ENCODE data around the gene DCUN1D1. TPM values are rescaled to one million over a fixed set of nuclear protein-coding genes. Genes with fewer than 3 reads are reported as not detected.

DCUN1D1 gene
- total and polyA plus RNA-seq, 10 of the 15 experiments (the other 5 are each of a cell fraction or from before 2014, with no cell fraction given), result 19.8 to 47.4 (median 30.8) TPM

DNA sequence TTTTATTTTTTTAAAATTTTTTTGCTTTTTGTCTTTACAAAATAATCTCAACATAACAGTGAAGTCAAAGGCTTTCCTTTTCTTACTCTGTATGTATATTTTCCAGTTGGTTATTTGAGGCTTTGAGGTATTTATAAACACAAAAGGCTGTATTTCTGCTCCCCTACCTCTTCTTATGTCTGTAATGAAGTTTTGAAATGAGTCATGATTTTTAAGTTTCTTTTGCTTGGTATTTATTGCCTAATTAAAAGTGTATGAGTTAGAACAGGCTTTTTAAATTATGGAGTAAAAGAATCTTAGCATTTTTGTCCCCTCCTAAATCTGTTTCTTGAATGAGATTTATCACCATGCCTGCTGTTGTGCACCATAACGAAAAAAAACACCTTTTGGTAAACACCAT, 66.0 kb downstream of the DCUN1D1 start (continued):
- TF ChIP-seq BRCA1 (IDR thresholded peaks at IDR 0.05; ENCODE audit: low read depth, low read length), result no peak
- TF ChIP-seq FOXM1 (IDR thresholded peaks at IDR 0.05; ENCODE audit: low read depth, low read length), result peak; percentile 68; the same call in 1 of the 2 replicates
- no peak for TF ChIP-seq JUND (IDR thresholded peaks at IDR 0.05; ENCODE audit: low read depth, low read length)
- peak; percentile 81 for TF ChIP-seq JUNB (IDR thresholded peaks at IDR 0.05)
- TF ChIP-seq ZNF217 (IDR thresholded peaks at IDR 0.05), result 0 out of 2 replicates have a peak, but pooled peaks have one; percentile 22
- TF ChIP-seq NFYB (IDR thresholded peaks at IDR 0.05; ENCODE audit: insufficient read depth, low read depth, low read length), result no peak
- no peak for TF ChIP-seq ETV6 (conservative IDR thresholded peaks at IDR 0.05 in 1 of 2, IDR thresholded peaks at IDR 0.05 in 1 of 2; ENCODE audit: borderline replicate concordance in 1 of 2, low read depth in 1 of 2)
- peak; percentile 52; the same call in 1 of the 2 replicates for TF ChIP-seq ATF7 (IDR thresholded peaks at IDR 0.05; ENCODE audit: low read depth)
- TF ChIP-seq RELB (IDR thresholded peaks at IDR 0.05; ENCODE audit: low read depth), result peak; percentile 39; the same call in 1 of the 2 replicates

GRCh38 chr3:182913889-182914288, 66.4 kb downstream of the DCUN1D1 start:
- Histone ChIP-seq H3K27me3 (replicated peaks in 1 of 2; ENCODE audit: control insufficient read depth in 2 of 2, insufficient read depth in 2 of 2, low read length in 1 of 2) (no peaks in the 10 kb centered on the region), H3K36me3 (ENCODE audit: control insufficient read depth in 2 of 2, insufficient read depth in 2 of 2, low read length in 1 of 2) (peaks cover 0 to 10% of the 10 kb centered on the region in 2 experiments; a peak in 2 of 4 replicates), H3K4me1 (ENCODE audit: control insufficient read depth, insufficient read depth, low read length) (peaks cover 15% of the 10 kb centered on the region), H3K9ac (ENCODE audit: control insufficient read depth, insufficient read depth, low read length) (no peak overlapping the region), H4K20me1 (ENCODE audit: control insufficient read depth, insufficient read depth) (no peaks in the 10 kb centered on the region), H2AFZ (ENCODE audit: control insufficient read depth, low read depth, low read length) (no peak overlapping the region), H3K27ac (ENCODE audit: control insufficient read depth, insufficient read depth) (peak overlapping the region; percentile 16; the same call in 1 of the 2 replicates), H3K79me2 (ENCODE audit: control insufficient read depth, insufficient read depth, low read length) (no peaks in the 10 kb centered on the region), H3K4me3 (no peak overlapping the region), H3K9me3 (replicated peaks; ENCODE audit: control insufficient read depth, insufficient read depth, low read length) (no peaks in the 10 kb centered on the region), H3K4me2 (ENCODE audit: control insufficient read depth, insufficient read depth) (peak overlapping the region; percentile 28)
- ChIA-PET CTCF (interaction anchor here (1.2 to 1.9 kb wide), 5 partner anchors 13 to 200 kb away, joined by 3 to 10 read pairs (median 5); no protein-coding TSS in a partner anchor), SMC1A (ENCODE audit: uncharacterized antibody, unreplicated experiment) (interaction anchor here (0.5 to 3.6 kb wide), 16 partner anchors 10 to 218 kb away, joined by 3 to 17 read pairs (median 4); partner anchors contain the start of gene MCCC1), RAD21 (ENCODE audit: unreplicated experiment) (interaction anchor here (0.9 to 1.2 kb wide), 5 partner anchors 98 to 468 kb away, joined by 3 to 4 read pairs (median 3); no protein-coding TSS in a partner anchor), POLR2A (interaction anchor here (0.8 to 1.2 kb wide), 2 partner anchors 12 to 59 kb away, joined by 3 to 4 read pairs; no protein-coding TSS in a partner anchor)
- ATAC-seq (peak; percentile 93), DNase-seq (ENCODE audit: low read depth, low spot score) (peak; percentile 63), FAIRE-seq (peak; percentile 79)
- intact Hi-C loops (cut with micrococcal nuclease; ENCODE audit: unreplicated experiment), result loop anchor here (2.0 to 5.0 kb wide), 2 partner anchors 53 to 183 kb away; partner anchors contain the start of gene MCCC1
- BruUV-seq (replicated peaks), result no TSS peak
- WGBS (ENCODE audit: insufficient coverage, insufficient replicate concordance, low lambda C conversion rate, missing lambda C conversion rate), result 44% methylated on average over 4 of the region's 4 CpGs
- in situ Hi-C loops (cut with MboI), result no loop called here
- TF ChIP-seq CBX5 (IDR thresholded peaks at IDR 0.05; ENCODE audit: low read depth) (no peak), ZBTB4 (CRISPR knock-in tag; IDR thresholded peaks at IDR 0.05) (no peak), RELB (IDR thresholded peaks at IDR 0.05; ENCODE audit: low read depth) (0 out of 2 replicates have a peak, but pooled peaks have one; percentile 34), IKZF2 (IDR thresholded peaks at IDR 0.05) (peak; percentile 81), ZNF622 (IDR thresholded peaks at IDR 0.05) (no peak)
- TF ChIP-seq, protein P1, sequence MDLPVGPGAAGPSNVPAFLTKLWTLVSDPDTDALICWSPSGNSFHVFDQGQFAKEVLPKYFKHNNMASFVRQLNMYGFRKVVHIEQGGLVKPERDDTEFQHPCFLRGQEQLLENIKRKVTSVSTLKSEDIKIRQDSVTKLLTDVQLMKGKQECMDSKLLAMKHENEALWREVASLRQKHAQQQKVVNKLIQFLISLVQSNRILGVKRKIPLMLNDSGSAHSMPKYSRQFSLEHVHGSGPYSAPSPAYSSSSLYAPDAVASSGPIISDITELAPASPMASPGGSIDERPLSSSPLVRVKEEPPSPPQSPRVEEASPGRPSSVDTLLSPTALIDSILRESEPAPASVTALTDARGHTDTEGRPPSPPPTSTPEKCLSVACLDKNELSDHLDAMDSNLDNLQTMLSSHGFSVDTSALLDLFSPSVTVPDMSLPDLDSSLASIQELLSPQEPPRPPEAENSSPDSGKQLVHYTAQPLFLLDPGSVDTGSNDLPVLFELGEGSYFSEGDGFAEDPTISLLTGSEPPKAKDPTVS (IDR thresholded peaks at IDR 0.05; ENCODE audit: low read depth, low read length), result no peak
